ENCODE results near the gene MEF2D.

- no peak for TF ChIP-seq CTCF (IDR thresholded peaks at IDR 0.05; ENCODE audit: low read depth, low read length, poor library complexity, severe bottlenecking)
- no peak for TF ChIP-seq EZH2phosphoT487 (IDR thresholded peaks at IDR 0.05; ENCODE audit: borderline replicate concordance, low read length)
Measured at GRCh38 chr1:156493742-156494141, 6.8 kb downstream of the MEF2D start.

All from DOHH2 (cell line).